HG03025 (cell line): ENCODE measurements around the gene SPRED2.

ENCODE experiments used
- ATAC-seq: cut with Tn5 transposase; IDR thresholded peaks from one replicate; pipeline ENCODE4 v1.9.1; 2021; ENCODE audit warnings: mild to moderate bottlenecking, moderate library complexity; ENCODE audit not compliant: unreplicated experiment, low FRiP score

The SPRED2 gene

DNA sequence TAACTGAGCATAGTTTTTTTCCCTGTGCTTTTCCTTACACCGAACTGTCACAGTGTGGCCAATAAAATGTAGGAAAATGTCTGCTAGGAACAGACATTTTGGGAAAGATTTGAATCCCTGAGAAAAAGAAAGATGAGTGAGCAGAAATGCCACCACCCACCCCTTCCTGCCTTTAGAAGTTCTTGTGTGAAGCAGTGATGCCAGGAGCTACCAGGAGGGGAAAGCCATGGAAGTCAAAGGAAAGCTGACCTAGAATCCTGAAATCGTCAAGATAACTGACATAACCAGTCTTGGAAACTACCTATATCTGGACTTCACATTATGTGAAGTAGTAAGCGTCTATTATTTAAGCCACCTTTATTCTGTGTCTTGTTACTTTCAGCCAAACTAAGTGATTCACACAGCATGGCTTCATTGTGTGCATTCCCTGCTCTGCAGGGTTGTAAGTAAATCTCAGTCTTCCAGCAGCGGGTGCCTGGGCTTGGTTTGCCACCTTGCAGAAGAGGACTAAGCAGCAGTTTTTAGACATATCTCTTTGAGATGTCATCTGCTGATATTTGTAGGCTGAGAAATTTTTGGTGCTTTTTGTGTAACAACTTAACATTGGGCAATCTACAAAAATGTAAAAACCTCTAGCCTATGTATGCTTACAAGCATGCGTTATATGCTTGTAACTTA is 11.2 kb upstream of the SPRED2 start:
- ATAC-seq: no peak

DNA sequence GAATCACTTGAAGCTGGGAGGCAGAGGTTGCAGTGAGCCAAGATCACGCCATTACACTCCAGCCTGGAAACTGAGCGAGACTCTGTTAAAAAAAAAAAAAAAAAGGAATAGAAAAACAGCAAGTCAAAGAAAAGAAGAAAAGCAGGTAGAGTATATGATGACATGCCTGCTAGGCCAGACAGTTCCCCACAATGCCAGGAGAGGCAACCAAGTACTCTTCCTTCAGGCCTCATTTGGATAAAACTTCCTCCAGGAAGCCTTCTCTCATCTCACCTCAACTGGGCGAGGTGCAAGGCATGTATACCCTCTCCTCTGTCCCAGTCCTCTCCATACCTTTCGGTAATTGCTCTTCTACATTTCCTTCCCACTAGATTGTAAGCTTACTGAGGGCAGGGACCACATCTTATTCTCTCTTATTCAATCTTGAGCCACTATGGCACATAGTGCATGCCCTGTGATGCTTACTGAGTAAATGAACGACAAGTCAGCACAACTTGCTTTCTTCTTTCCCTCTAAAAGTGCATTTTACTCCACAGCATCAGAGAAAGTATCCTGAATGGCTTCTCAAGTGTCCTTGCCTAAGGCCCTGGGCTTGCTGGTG is 10.1 kb upstream of the SPRED2 start:
- ATAC-seq: no peak

DNA sequence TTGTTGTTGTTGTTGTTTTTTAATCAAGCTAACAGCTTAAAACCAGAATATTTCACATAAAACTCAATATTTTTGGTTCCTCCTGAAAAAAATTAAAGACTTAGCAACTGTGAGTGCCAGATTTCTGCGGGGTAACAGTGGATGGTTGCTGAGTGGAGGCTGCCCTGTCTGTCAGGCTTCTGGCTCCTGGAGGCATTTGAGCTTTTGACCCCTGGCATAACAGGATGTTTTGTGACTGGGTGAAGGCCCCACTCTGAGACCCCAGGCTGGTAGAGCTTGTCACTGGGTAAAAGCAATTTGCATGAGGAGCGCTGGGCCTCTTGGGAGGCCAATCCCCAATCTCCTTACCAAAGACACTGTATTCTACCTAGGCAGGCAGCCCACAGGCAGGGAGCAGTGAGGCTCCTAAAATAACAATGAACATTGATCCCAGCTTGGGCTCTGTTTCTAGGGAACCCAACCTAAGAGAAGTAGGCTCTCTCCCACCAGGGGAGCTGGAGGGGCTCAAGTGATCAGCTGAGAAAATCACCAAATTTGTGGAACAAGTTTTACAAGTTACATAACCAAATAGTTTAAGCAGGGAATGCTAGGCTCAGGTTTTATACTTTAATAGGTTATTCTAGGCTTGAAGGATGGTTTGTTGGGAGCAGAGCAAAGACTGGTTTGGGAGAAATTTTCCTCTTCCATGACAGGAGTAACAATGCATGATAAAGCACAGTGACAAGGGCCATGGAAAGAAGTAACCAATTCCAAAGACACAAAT is 5.9 kb upstream of the SPRED2 start:
- ATAC-seq: no peak

GRCh38 chr2:65437392-65438135 is 5.2 kb upstream of the SPRED2 start:
- ATAC-seq: no peak

DNA sequence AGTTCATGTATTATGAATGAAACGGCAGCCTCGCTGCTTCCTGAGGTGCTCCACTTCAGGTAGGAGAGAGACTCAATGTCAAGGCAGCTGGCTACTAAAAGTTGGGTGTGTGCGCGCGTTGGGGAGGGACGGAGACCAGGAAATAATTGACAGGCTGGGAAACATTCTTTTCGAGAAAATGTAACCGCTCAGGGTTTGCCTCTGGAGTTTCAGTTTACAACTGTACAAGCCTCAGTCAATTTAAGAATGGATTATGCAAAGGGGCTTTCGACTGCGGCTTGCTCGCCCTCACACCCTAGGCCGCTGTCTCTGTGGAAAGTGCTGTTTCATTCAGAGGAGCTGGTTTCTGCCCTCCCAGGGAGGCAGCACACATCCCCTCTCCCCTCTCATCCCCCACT is 4.4 kb upstream of the SPRED2 start:
- peak; percentile 67 for ATAC-seq

DNA sequence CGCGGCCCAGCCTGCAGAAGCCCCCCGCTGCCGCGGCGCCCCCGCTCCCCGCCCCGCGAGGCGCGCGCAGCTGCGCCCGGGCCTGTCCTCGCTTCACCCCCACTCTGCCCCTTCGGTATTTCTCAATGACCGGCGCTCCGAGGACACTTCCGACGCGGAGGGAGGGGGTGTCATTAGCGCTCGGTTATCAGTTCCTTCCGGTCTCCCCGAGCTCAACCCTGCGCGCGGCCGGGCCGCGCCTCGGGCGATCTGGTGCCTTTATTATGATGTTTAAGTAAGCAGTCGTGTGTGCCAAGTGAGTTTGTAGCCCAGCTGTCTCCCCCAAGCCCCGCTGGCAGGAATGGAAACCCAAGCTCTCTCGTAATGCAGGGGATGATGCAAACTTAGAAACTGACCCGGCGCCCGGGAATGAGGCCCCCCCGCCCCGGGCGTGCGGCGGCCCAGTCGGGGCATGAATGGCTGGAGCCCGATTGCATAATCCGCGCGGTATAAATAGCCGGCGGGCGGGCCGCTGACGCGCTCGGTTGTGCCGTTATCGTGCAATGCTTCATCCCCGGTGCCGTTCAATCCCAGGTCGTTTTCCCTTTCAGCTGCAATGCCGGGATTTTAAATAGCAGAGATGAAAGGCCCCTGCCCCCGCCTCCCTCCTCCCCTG is 3.9 kb upstream of the SPRED2 start:
- peak; percentile 8 for ATAC-seq

- no peak for ATAC-seq
These were observed 3.3 kb upstream of the SPRED2 start for GRCh38 chr2:65435625-65436168.

DNA sequence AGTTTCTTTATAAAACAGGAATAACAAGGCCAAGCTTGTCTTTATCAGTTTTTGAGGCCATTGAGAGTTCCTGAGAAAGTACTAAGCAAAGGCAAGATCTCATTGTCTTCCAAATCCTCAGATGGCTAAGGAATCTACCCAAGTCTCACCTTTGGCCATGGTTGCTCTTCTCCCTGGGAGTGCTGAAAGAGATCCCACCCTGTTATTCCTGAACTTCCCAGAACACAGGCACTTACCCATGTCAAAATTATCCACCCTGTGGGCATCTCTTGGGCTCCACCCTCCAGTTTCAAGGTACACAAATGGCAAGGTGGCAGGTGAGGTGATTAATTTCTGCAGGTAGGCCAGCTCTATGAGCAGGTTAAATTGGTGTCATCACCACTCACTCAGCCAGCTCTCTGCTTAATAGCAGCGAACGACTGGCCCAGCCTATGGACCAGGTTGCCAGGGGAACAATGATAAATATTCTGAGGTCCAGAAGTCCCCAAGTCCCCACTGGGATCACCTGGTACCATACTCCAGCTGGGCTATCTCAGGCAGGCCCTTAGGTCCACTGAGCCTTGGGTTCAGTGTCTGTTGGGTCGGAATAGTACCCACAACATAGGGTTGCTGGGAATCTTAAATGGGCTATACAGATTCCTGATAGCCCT is 2.3 kb upstream of the SPRED2 start:
- ATAC-seq: no peak

GRCh38 chr2:65431421-65432226 is 775 bp downstream of the SPRED2 start:
- ATAC-seq: peak; percentile 28

DNA sequence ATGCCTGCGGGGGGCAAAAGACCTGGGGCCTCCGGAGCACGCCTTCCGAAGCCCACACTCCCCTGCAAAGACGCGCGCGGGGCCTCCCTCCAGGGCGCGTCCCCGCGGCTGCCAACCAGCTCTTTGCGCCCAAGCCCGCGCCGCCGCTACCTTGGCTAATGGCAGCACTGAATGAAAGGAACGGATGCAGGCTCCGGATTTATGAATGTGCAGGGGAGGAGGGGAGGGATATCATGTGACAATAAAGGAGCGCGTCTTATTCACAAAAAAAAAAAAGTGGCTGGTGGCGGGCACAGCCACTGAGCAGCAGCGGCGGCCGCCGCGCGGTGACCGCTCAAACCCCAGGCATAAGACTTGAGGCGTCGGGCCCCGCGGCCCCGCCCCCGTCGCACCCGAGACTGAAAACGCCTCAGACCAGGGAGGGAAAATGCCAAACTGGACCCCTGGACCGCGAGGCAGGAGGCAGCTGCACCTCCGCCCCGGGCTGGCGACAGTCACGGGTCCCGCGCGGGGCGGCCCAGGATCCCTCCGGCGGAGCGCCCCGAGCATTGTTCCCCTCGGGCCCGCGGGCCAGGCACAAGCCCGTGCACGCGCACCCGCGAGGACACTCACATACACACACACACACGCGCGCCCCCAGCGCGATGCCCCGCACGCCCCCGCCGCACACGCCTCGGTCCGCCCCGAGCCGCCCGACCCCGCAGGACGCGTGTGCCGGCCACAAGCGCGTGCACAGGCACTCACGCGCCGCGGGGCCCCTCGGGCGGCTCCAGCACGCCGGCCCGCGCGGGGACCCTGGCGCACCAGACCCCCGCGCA is 1.6 kb downstream of the SPRED2 start:
- peak; percentile 23 for ATAC-seq

- ATAC-seq: no peak
These were observed 2.4 kb downstream of the SPRED2 start for GRCh38 chr2:65429786-65430602.

DNA sequence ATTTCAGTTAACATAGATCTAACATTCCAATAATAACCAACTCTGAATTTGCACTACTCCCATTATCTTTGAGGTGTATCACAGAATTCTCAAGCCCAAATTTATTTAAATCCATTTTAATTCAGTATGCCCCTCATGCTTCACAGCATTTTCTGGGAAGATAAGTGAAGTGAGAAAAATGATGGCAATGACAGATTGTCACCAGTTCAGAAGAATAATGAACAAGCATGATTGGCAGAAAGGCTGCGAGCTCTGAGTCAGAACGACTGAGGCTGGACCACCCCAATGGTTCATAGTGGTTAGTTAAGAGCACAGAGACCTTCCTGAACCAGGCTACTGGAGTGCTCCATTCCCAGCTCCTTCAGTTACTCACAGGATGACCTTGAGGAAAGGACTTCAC is 4.9 kb downstream of the SPRED2 start:
- no peak for ATAC-seq

GRCh38 chr2:65425276-65425675 is 7.1 kb downstream of the SPRED2 start:
- ATAC-seq: no peak

DNA sequence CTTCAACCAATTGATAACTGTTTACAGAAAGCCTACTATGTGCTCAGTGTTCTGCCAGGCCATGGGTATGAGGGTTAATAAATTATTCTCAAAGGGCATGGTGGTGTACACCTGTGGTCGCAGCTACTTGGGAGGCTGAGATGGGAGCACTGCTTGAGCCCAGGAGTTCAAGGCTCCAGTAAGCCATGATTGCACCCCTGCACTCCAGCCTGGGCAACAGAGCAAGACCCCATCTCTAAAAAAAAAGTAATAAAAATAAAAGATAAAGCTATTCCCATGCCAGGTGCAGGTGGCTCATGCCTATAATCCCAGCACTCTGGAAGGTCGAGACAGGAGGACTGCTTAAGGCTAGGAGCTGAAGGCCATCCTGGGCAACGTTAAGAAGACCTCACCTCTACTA is 8.0 kb downstream of the SPRED2 start:
- no peak for ATAC-seq

DNA sequence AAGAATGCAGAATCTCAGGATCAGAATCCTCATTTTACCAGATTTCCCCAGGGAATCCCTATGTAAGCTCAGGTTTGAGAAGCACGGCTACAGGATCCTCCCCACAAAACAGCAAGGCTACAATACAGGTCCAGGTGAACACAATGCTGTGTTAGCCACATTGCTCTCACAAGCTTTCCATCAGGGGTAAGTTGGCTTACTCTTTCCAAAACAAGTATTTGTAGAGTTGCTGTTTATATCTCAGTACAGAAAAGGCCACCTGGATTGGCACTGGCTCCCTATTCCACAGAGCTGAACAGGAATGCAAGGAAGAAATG is 11.0 kb downstream of the SPRED2 start:
- ATAC-seq: no peak

GRCh38 chr2:65420712-65421431 is 11.5 kb downstream of the SPRED2 start:
- no peak for ATAC-seq
